NCI-H748 (cell line): ENCODE data around the gene RDH14.

ENCODE experiments used
- DNase-seq: peaks from one replicate; lab custom pipeline; 2025; ENCODE audit not compliant: unreplicated experiment; lab: John Stamatoyannopoulos, UW

RDH14 gene

DNA sequence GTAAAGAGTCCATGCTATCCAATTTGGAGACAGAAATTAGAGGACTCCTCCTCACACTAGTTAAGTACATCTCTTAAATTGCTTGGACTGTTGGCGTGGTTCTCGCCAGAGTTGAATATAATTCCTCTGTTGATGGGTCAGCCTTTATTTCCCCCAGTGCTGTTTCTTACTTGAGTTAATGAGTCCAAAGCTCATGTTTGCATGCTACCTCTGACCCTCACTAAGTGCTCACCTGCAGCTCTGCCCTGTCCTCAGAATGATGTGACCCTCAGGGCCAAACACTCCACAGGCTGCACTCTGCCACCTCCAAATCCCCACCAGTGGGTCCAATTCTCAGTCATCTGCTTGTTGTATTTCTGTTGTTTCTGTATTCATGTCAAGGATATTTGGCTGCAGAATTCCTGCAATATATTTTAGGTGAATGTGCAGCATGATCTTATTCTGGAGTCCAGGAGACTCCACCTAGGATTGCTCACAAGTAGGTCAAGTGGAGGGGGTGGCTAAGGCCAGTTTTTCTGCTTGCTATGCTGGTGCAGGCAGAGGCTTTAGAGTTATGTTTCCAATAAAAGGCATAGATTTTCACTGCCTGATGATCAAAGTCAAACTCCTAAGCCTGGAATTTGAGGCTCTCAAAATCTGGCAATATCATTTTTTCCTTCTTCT lies 37.8 kb downstream of the RDH14 start:
- no peak for DNase-seq

DNA sequence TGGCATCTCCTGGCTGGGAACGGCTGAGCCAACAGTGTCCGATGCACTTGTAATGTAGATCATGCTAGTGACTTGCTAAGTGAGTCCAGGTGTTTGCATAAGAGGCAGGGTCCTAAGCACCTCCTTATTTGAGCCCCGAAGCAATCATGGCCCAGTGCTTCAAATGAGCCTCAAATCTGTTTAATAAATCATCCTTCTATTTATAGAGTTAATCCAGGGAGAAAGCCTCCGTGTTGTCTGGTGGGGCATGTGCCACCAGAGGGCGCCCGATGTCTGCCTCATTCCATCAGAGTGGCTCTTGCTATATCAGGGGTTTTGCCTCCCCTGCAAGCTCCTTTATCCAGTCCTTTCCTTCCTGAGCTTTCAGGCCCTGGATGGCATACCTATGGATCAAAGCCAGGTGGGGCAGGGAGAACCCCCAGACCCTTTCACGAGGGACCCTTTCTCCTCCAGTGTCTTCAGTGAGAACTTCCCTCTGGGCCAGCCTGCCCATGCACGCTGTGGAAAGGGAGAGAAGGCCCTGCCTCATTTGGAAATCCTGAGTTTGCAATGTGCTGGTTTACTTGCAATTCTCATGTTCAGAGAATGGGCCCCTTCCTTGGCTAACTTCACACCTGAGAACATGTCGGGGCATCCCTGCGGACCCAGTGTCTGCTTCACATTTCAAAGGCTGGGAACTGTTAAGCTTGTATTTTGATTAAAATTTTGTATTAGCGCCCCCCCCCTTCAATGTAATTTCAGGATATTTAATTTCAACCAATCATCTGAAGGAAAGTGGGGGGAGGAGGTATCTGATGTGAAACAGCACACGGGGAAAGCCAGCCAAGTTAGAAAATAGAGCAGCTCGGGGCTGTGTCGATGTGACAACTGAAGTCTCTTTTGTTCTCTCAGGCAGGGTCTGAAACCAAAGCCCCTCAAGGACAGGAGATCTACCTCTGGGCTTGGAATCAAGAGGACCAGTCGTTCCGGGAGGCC lies 39.7 kb downstream of the RDH14 start:
- DNase-seq, result peak; percentile 78

DNA sequence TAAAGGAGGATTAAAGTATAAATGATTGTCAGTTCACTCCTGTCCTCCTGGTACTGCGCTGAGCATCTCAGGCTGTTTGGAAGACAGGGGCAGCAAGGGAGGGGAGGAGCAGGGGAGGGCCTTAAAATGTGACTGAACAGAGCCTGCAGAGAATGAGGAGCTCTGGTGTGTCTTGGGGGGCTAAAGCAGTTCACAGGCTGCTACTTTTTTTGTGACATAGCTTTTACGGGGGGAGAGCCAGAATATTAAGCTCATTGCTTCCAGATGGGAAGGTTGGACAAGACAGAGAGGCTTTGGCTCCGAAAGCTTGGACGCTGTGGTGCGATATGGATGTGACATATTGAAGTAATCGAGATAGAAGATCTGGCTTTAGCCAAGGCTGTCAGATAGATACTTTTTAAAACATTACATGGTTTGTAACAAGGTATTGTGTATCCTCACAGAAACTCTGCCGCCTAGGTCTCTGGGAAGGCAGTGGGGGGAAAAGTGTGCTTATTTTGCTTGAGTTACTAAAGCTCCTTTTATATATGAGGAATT lies 40.5 kb downstream of the RDH14 start:
- no peak for DNase-seq

DNA sequence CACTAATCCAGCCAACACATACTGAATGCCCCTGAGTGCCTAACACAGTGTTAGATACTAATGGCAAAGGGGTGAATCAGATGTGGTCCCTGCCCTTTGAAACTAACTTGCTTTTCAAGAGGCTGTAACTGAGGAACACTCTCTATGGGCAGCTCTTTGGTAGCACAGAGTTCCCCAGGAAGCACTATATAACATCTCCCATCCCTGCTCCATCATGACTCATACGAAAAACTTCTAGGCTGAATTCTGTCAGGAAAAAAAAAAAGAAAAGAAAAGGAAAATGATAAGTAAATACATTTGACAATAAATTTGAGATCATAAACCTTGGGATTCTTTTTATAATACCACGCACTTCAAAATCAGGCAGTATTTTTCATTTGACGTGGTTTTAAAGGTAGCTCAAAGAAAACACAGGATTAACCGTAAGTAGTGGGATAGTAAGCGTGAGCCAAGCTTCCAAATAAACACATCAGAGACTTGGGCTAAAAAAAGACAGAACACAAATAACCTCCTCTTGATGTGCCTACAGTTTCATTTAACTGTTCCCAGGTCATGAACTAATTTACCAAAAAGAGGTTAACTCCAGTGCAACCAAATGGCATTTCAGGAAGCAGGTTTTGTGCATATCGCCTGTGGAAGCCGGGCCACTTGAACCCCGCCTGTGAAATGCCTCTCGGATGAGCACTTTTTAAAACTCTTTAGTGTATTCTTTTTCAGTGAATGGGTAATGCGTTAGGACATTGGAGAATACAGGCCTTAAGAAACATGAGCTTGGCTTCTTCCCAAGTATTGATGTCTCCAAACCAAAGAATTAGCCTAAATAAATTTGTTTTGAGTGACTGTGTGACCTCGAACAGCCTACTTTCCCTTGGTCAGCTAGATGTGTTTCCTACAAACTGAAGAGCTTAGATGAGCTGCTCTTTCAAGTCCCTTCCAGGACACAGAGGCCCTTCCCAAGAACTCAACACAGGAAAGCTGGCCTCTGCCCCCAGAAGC lies 42.0 kb downstream of the RDH14 start:
- no peak for DNase-seq

DNA sequence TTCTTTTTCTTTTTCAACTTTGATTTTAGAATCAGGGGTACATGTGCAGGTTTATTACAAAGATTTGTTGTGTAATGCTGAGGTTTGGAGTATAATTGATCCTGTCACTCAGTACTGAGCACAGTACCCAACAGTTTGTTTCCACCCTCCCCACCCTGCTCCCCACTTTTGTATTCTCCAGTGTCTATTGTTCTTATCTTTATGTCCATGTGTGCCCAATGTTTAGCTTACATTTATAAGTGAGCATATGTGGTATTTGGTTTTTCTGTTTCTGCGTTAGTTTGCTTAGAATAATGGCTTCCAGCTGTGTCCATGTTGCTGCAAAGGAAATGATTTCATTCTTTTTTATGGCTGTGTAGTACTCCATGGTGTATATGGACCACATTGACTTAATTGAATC lies 43.1 kb downstream of the RDH14 start:
- DNase-seq, result no peak

DNA sequence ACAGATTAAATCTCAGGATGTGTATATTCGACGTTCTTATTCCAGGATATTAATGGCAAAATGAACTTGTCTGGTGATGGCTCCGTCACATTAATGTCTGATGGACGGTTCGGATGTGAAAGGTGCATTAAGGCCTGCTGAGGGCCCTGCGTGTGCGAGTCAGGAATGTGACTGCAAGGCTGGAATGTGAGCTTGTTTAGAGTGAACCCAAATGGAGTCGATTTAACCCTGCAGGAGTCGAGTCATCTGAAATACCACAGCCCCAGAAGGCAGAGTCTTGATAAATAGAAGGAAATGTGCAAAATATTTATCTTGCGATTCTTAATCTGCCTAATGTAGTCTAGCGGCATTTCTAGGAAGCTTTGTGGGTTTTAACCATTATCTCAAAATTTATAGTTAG lies 44.3 kb downstream of the RDH14 start:
- DNase-seq, result no peak

DNA sequence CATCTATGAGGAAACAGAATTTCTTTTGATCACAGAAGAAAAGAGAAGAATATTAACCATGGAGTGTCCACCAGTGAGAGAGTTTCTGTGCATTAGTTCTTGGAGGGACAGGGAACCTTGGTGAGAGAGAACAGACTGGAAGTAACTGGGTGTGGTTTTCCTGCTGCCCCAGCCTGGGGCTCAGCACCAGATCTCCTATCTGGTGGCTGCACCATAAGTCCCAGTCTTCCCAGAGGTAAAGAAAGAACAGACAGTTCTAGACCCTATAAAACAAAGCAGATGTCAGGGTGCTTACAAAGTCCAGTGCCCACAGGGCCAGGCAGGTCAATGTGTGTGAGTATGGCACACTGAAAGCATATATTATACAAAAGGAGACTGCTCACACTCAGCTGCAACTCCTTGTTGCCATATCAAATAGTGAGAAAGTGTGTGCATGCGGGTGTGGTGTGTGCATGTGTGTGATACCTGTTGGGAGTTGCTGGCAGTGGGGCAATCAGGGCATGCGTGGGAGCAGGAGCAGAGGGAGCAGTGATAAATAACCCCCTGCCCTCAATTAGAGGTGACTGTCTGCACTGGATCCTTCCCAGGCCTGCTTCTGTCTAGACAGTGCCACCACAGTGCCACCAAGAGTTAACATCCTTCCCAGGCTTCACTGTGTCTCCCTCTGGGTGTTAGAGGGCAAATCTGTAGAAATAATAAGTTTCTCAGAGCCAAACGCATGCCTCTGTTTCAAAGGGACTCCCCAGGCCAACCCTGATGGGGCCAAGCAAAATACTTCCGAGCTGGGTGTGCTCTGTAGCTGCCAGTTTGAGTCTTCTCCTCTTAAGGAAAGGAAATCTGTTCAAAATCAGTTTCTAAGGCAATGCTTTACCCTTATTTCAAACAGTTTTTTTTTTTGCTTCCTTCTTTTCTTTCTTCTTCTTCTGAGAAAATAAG lies 45.7 kb downstream of the RDH14 start:
- DNase-seq, result no peak

DNA sequence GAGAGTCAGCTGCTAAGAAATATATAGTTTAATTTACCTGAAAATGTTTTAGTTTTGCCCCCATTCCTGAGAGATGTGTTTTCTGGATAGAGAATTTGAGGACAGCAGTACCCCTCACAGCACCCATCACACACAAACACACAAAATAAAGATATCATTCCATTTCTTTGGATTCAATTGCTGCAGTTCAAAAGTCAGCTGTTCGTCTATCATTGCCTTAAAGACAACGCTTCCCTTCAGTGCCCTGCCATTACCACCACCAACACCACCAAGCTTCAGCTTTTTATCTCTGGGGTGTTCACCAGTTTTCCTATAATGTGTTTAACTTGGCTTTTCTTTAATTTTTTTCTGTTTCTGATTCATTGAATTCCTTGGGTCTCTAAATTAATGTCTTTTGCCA lies 49.7 kb downstream of the RDH14 start:
- no peak for DNase-seq

DNA sequence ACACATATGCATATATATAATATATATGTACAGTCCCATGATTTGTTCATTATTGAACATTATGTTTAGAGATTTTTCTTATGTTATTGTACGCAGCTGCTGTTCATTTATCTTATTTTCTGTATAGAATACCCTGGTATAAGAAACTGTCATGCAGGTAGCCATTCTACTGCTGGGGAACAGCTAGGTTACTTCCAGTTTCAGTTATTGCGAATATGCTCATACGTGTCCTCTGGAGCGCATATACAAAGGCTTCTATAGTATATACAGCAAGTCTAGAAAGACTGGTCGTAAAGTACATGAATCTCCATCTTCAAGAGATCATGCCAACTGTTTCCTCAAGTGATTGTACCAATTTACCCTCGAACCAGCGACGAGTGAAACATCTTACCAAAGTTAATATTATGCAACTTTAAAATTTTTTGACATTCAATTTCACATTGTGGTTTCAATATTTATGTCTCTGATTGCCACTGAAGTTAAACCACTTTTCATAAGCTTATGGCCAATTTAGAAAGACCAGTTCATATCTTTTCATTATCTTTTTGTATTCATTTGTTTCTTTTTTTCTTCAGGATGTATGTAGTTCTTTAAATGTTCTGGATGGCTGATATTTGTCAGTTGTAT lies 53.5 kb downstream of the RDH14 start:
- no peak for DNase-seq

DNA sequence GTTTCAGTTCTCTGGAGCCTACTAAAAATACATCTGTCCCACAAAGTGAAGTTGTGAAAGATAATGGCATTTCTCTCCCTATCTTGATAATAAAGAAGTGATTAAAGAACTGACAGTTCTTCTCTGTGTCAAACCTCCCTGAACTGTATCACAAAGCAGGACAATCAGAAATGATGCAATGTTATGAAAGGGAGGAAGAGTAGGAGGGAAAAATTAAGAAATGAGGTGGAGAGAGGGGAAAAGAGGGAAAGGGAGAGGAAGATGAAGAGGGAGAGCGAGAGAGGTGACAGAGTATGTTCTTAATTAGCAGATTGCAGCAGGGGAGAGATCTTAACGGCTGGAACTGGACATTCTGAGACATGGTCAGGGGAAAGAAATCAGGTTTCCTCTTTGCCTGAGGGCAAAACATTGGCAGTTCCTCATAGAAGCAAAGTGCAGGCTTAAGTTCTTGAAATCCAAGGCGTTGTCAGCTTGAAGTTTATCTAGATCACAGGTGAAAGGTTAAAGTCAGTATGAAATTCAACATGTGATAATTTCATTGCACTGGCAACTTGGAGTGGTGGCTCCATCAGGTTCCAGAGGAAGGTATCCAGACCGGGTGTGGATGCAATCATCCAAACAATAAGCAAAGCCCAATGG lies 54.6 kb downstream of the RDH14 start:
- no peak for DNase-seq
